WTC11 (cell line): ENCODE results near the gene ALG14. TPM values are rescaled to one million over a fixed set of nuclear protein-coding genes. Genes with fewer than 3 reads are reported as not detected.

Source experiments
- ATAC-seq: fragments of 200-7000 bp; cut with Tn5 transposase; 2 replicates; pipeline ENCODE4 v1.10.0; 2021; ENCODE audit warnings: mild to moderate bottlenecking, moderate library complexity
- CTCF ChIA-PET: fragments of 300-600 bp; sonication (Branson Sonifier 250); formaldehyde crosslinking; loops from one replicate; lab custom pipeline; 2021; ENCODE audit warnings: antibody characterized with exemption; lab: Charles Lee
- POLR2A ChIA-PET: fragments of 350-600 bp; sonication (Branson Sonifier 250); formaldehyde crosslinking; loops from one replicate; lab custom pipeline; 2021; ENCODE audit warnings: antibody characterized with exemption; lab: Charles Lee
- DNase-seq: peaks from one replicate; pipeline ENCODE4 v3.0.0; 2021; ENCODE audit warnings: low spot score
- H3K27ac Mint-ChIP-seq: 2 replicates; pipeline ENCODE4 v1.8.0; 2021; ENCODE audit warnings: mixed read lengths
- H3K27me3 Mint-ChIP-seq: 2 replicates; pipeline ENCODE4 v1.8.0; 2021; ENCODE audit warnings: low read depth, mild to moderate bottlenecking, moderate library complexity, mixed read lengths
- H3K36me3 Mint-ChIP-seq: 2 replicates; pipeline ENCODE4 v1.8.0; 2021; ENCODE audit warnings: mixed read lengths
- H3K4me1 Mint-ChIP-seq: 2 replicates; pipeline ENCODE4 v1.8.0; 2022; ENCODE audit warnings: mixed read lengths
- H3K4me3 Mint-ChIP-seq: 2 replicates; pipeline ENCODE4 v1.8.0; 2021; ENCODE audit warnings: mild to moderate bottlenecking, moderate library complexity, mixed read lengths
- H3K9me3 Mint-ChIP-seq: 2 replicates; pipeline ENCODE4 v1.8.0; 2021; ENCODE audit warnings: mixed read lengths
- ARID4B ChIP-seq: sonication (generic); formaldehyde crosslinking; IDR thresholded peaks from 2 replicates; pipeline ENCODE4 v1.8.0; 2023; ENCODE audit warnings: missing genetic modification reagents, mild to moderate bottlenecking, borderline replicate concordance
- ESRRA ChIP-seq: sonication (generic); formaldehyde crosslinking; IDR thresholded peaks from 2 replicates; pipeline ENCODE4 v1.8.1; 2022; ENCODE audit warnings: mild to moderate bottlenecking, missing genetic modification reagents, borderline replicate concordance
- ETV6 ChIP-seq: sonication (generic); formaldehyde crosslinking; IDR thresholded peaks from 2 replicates; pipeline ENCODE4 v1.8.1; 2022; ENCODE audit warnings: mild to moderate bottlenecking, missing genetic modification reagents
- MXD4 ChIP-seq: fragments of 250-450 bp; sonication (Bioruptor Pico); IDR thresholded peaks from 2 replicates; pipeline ENCODE4 v1.8.0; 2021; ENCODE audit warnings: mild to moderate bottlenecking, moderate library complexity, borderline replicate concordance
- MYBL2 ChIP-seq: sonication (generic); formaldehyde crosslinking; IDR thresholded peaks from 2 replicates; pipeline ENCODE4 v1.8.1; 2023; ENCODE audit warnings: mild to moderate bottlenecking, moderate library complexity, missing genetic modification reagents
- NR3C1 ChIP-seq: sonication (generic); formaldehyde crosslinking; conservative IDR thresholded peaks from 2 replicates; pipeline ENCODE4 v1.8.1; 2023; ENCODE audit warnings: low read depth, mild to moderate bottlenecking, missing genetic modification reagents
- PRDM15 ChIP-seq: sonication (generic); formaldehyde crosslinking; IDR thresholded peaks from 2 replicates; pipeline ENCODE4 v1.8.0; 2022; ENCODE audit warnings: missing genetic modification reagents
- PRRX2 ChIP-seq: fragments of 250-450 bp; sonication (Bioruptor Pico); IDR thresholded peaks from 2 replicates; pipeline ENCODE4 v1.8.0; 2021; ENCODE audit warnings: mild to moderate bottlenecking
- SOX15 ChIP-seq: fragments of 250-450 bp; sonication (Bioruptor Pico); IDR thresholded peaks from 2 replicates; pipeline ENCODE4 v1.9.0; 2021; ENCODE audit warnings: mild to moderate bottlenecking
- SP1 ChIP-seq: sonication (generic); formaldehyde crosslinking; conservative IDR thresholded peaks from 2 replicates; pipeline ENCODE4 v1.8.1; 2022; ENCODE audit warnings: missing genetic modification reagents
- TEAD1 ChIP-seq: sonication (generic); formaldehyde crosslinking; IDR thresholded peaks from 2 replicates; pipeline ENCODE4 v1.8.0; 2022; ENCODE audit warnings: mild to moderate bottlenecking, missing genetic modification reagents
- TEAD4 ChIP-seq: sonication (generic); formaldehyde crosslinking; IDR thresholded peaks from 2 replicates; pipeline ENCODE4 v1.8.0; 2022; ENCODE audit warnings: mild to moderate bottlenecking, missing genetic modification reagents
- USF2 ChIP-seq: sonication (generic); formaldehyde crosslinking; IDR thresholded peaks from 2 replicates; pipeline ENCODE4 v1.8.1; 2023; ENCODE audit warnings: mild to moderate bottlenecking, missing genetic modification reagents, moderate library complexity
- ZBTB21 ChIP-seq: sonication (generic); formaldehyde crosslinking; IDR thresholded peaks from 2 replicates; pipeline ENCODE4 v1.8.1; 2023; ENCODE audit warnings: mild to moderate bottlenecking, missing genetic modification reagents, borderline replicate concordance
- ZNF121 ChIP-seq: sonication (generic); formaldehyde crosslinking; IDR thresholded peaks from 2 replicates; pipeline ENCODE4 v1.8.0; 2023; ENCODE audit warnings: missing genetic modification reagents
- ZNF396 ChIP-seq: fragments of 250-450 bp; sonication (Bioruptor Pico); IDR thresholded peaks from 2 replicates; pipeline ENCODE4 v1.8.0; 2021; ENCODE audit warnings: mild to moderate bottlenecking, moderate library complexity, borderline replicate concordance
- total RNA-seq: library from RNA; stranded (reverse); gene quantifications from 3 replicates; pipeline ENCODE4 v1.2.3, GENCODE V29; 2021
- TF ChIP-seq, protein P1 (sequence below): sonication (generic); formaldehyde crosslinking; IDR thresholded peaks from 2 replicates; pipeline ENCODE4 v1.8.1; 2022; ENCODE audit warnings: mild to moderate bottlenecking, missing genetic modification reagents, moderate library complexity, borderline replicate concordance
- TF ChIP-seq, protein P2 (sequence below): fragments of 250-450 bp; sonication (Bioruptor Pico); IDR thresholded peaks from 2 replicates; pipeline ENCODE4 v1.9.0; 2021; ENCODE audit warnings: mild to moderate bottlenecking
- TF ChIP-seq, protein P3 (sequence below): sonication (generic); formaldehyde crosslinking; IDR thresholded peaks from 2 replicates; pipeline ENCODE4 v1.8.1; 2022; ENCODE audit warnings: mild to moderate bottlenecking, moderate library complexity, missing genetic modification reagents

The ALG14 gene
- total RNA-seq, 1 experiment from 2014 or later, result 2.3 TPM

DNA sequence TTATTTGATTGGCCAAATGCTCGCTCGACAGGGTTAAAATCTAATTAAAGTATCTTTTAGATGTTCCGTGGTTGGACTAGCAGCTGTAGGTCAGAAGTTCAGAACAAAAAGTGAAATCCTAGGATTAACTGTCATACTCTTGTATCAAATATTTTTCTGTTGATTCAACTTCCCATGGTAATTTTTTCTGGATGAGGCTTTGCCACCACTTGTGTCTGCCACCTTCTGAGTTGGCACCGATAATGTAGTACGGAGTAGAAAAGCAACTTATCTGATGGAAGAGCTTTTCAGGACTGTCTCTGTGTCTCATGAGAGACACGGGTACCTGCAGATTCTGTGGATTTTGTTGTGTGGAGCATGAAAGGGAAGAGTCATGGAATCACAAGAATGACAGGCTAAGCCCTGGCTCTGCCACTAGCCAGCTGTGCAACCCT is 101.2 kb downstream of the ALG14 start:
- no peaks in the 10 kb centered on the region for H3K27me3 Mint-ChIP-seq
- no peak overlapping the region for H3K4me3 Mint-ChIP-seq
- CTCF ChIA-PET, result no interaction called here
- peaks cover 17% of the 10 kb centered on the region for H3K4me1 Mint-ChIP-seq
- H3K9me3 Mint-ChIP-seq, result peaks cover 4% of the 10 kb centered on the region; the same call in 1 of the 2 replicates
- POLR2A ChIA-PET, result no interaction called here
- DNase-seq, result no peak
- TF ChIP-seq SP1 (CRISPR knock-in tag) (no peak), MYBL2 (CRISPR knock-in tag) (no peak), PRRX2 (no peak), ARID4B (CRISPR knock-in tag) (no peak), TEAD4 (no peak)
- TF ChIP-seq, protein P1, sequence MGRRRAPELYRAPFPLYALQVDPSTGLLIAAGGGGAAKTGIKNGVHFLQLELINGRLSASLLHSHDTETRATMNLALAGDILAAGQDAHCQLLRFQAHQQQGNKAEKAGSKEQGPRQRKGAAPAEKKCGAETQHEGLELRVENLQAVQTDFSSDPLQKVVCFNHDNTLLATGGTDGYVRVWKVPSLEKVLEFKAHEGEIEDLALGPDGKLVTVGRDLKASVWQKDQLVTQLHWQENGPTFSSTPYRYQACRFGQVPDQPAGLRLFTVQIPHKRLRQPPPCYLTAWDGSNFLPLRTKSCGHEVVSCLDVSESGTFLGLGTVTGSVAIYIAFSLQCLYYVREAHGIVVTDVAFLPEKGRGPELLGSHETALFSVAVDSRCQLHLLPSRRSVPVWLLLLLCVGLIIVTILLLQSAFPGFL (CRISPR knock-in tag), result no peak
- ATAC-seq, result no peak
- H3K36me3 Mint-ChIP-seq, result no peaks in the 10 kb centered on the region
- peak overlapping the region; percentile 55; the same call in 1 of the 2 replicates for H3K27ac Mint-ChIP-seq

DNA sequence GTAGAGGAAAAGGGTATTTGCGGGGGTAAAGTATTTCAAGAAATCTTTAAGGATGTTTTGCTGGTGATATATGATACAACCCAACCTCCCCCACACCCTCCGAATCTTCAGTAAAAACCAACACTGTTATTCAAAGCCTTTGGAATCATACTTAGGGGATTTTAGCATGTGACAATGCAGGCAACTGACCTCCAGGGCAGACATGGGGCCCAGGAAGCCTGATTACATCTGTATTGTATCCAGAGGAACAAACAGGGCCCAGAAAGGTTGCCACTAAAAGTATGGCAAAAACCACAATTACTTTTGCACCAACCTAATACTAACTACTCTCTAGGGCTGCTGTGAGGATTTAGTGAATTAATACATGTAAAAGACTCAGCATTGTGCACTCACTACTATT is 102.0 kb downstream of the ALG14 start:
- POLR2A ChIA-PET, result no interaction called here
- Mint-ChIP-seq H3K9me3 (peaks cover 4% of the 10 kb centered on the region; the same call in 1 of the 2 replicates), H3K4me3 (no peak overlapping the region), H3K4me1 (peaks cover 17% of the 10 kb centered on the region), H3K27me3 (no peaks in the 10 kb centered on the region), H3K36me3 (no peaks in the 10 kb centered on the region), H3K27ac (no peak overlapping the region)
- no peak for DNase-seq
- CTCF ChIA-PET, result no interaction called here
- TF ChIP-seq, protein P2, sequence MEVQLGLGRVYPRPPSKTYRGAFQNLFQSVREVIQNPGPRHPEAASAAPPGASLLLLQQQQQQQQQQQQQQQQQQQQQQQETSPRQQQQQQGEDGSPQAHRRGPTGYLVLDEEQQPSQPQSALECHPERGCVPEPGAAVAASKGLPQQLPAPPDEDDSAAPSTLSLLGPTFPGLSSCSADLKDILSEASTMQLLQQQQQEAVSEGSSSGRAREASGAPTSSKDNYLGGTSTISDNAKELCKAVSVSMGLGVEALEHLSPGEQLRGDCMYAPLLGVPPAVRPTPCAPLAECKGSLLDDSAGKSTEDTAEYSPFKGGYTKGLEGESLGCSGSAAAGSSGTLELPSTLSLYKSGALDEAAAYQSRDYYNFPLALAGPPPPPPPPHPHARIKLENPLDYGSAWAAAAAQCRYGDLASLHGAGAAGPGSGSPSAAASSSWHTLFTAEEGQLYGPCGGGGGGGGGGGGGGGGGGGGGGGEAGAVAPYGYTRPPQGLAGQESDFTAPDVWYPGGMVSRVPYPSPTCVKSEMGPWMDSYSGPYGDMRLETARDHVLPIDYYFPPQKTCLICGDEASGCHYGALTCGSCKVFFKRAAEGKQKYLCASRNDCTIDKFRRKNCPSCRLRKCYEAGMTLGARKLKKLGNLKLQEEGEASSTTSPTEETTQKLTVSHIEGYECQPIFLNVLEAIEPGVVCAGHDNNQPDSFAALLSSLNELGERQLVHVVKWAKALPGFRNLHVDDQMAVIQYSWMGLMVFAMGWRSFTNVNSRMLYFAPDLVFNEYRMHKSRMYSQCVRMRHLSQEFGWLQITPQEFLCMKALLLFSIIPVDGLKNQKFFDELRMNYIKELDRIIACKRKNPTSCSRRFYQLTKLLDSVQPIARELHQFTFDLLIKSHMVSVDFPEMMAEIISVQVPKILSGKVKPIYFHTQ (CRISPR knock-in tag), result no peak
- TF ChIP-seq ESRRA (CRISPR knock-in tag) (no peak), ZNF396 (CRISPR knock-in tag) (no peak), SOX15 (CRISPR knock-in tag) (no peak), NR3C1 (CRISPR knock-in tag) (no peak), ETV6 (CRISPR knock-in tag) (no peak)
- TF ChIP-seq, protein P3, sequence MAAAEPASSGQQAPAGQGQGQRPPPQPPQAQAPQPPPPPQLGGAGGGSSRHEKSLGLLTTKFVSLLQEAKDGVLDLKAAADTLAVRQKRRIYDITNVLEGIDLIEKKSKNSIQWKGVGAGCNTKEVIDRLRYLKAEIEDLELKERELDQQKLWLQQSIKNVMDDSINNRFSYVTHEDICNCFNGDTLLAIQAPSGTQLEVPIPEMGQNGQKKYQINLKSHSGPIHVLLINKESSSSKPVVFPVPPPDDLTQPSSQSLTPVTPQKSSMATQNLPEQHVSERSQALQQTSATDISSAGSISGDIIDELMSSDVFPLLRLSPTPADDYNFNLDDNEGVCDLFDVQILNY (CRISPR knock-in tag), result no peak
- ATAC-seq, result peak; percentile 67; the same call in 1 of the 2 replicates

- no peak overlapping the region for H3K27ac Mint-ChIP-seq
- peaks cover 17% of the 10 kb centered on the region for H3K4me1 Mint-ChIP-seq
- no peak for ATAC-seq
- H3K27me3 Mint-ChIP-seq, result no peaks in the 10 kb centered on the region
- H3K36me3 Mint-ChIP-seq, result no peaks in the 10 kb centered on the region
- ChIA-PET CTCF (no interaction called here), POLR2A (no interaction called here)
- H3K4me3 Mint-ChIP-seq, result no peak overlapping the region
- TF ChIP-seq USF2 (CRISPR knock-in tag) (no peak), MXD4 (CRISPR knock-in tag) (no peak), ZBTB21 (CRISPR knock-in tag) (no peak), TEAD1 (CRISPR knock-in tag) (no peak), PRDM15 (CRISPR knock-in tag) (no peak), ZNF121 (CRISPR knock-in tag) (peak; percentile 73; the same call in 1 of the 2 replicates)
- TF ChIP-seq, all 79 proteins: peak for 1
- DNase-seq, result no peak
- no peaks in the 10 kb centered on the region for H3K9me3 Mint-ChIP-seq
Observed at GRCh38 chr1:94969137-94969536, 103.6 kb downstream of the ALG14 start.
